ENCODE data around the gene C1orf167. TPM values are rescaled to one million over a fixed set of nuclear protein-coding genes. Genes with fewer than 3 reads are reported as not detected.
A peak's percentile ranks its signal among the peaks of the same experiment; 100 is the strongest.

The C1orf167 gene
- total and polyA plus RNA-seq, 10 donors, result 0.74 to 4.8 (median 0.88) TPM; not detected in 1

- Histone ChIP-seq H3K4me3 (peak overlapping the region; percentile 61 to 92 (median 82)), H3K27me3 (replicated peaks in 1 of 7) (no peaks in the 10 kb centered on the region), H3K27ac (peak overlapping the region; percentile 73 to 100 (median 94)), H3K36me3 (no peaks in the 10 kb centered on the region), H3K9me3 (no peaks in the 10 kb centered on the region), H3K4me1 (peaks cover 31 to 100% (median 79%) of the 10 kb centered on the region in 6 donors)
- WGBS, 5 donors, result 9 to 17% (median 17%) methylated on average over 15 of the region's 15 CpGs
- intact Hi-C loops (cut with DNase I; ENCODE audit: low total_unique reads), result no loop called here
- peak; percentile 88 for DNase-seq
- TF ChIP-seq POLR2AphosphoS5 (IDR thresholded peaks at IDR 0.05) (peak; percentile 5 to 57 (median 13)), CTCF (IDR thresholded peaks at IDR 0.05 in 8 of 11, conservative IDR thresholded peaks at IDR 0.05 in 3 of 11) (no peak)
Measured at GRCh38 chr1:11736746-11737639, 25.0 kb upstream of the C1orf167 start.

DNA sequence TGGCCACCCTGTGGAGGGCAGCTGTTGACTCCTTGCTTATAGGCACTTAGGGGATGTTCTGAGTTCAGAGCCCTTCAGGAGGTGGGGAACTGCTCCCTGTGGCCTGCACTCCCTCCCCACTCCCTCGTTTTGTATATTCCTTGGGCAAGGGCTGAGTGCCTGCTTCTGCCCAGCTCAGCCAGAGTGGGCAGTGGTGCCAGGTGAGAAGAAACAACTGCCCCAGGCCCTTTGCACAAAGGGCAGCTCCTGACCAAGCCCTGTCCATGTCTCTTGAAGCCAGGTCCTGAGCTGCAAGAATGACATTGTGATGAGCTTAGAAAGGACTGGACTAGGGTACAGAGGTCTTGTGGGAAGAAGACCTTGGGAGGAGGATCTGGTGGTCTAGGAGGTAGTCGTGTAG lies 23.9 kb upstream of the C1orf167 start:
- no peaks in the 10 kb centered on the region for H3K9me3 ChIP-seq
- peak overlapping the region in 6 of 8 donors; percentile 90 to 100 (median 96) for H3K27ac ChIP-seq
- TF ChIP-seq POLR2AphosphoS5 (IDR thresholded peaks at IDR 0.05), result no peak
- no peak for TF ChIP-seq POLR2A (IDR thresholded peaks at IDR 0.05)
- no peak for TF ChIP-seq CTCF (IDR thresholded peaks at IDR 0.05 in 8 of 11, conservative IDR thresholded peaks at IDR 0.05 in 3 of 11)
- peak; percentile 63 for DNase-seq
- no peaks in the 10 kb centered on the region for H3K36me3 ChIP-seq
- no peaks in the 10 kb centered on the region for H3K27me3 ChIP-seq (replicated peaks in 1 of 7)
- peaks cover 25 to 100% (median 74%) of the 10 kb centered on the region in 6 donors for H3K4me1 ChIP-seq
- WGBS, 5 donors, result 65 to 80% (median 67%) methylated on average over 2 of the region's 2 CpGs
- H3K4me3 ChIP-seq, result peak overlapping the region in 4 of 8 donors; percentile 82 to 92 (median 86)
- intact Hi-C loops (cut with DNase I; ENCODE audit: low total_unique reads), result no loop called here

DNA sequence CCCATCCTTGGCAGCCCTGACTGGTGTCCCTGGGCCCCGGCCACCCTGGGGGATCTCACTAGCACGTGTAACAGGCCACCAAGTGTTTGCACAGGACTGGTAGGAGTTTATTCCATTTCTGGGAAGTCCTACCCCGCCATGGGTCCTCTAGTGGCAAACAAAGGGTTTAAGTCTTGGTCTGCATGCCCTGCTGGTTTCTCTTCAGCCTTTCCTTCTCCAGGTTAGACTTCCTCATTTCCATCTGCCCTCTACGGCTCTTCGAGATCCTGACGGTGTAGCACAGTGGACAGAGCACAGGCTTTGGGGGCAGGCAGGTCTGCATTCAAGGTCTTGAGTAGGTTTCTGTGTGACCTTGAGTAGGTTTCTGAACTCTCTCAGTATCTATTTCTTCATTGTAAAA lies 23.2 kb upstream of the C1orf167 start:
- peak; percentile 73 for DNase-seq
- H3K4me3 ChIP-seq, result peak overlapping the region in 3 of 8 donors; percentile 82 to 92 (median 89)
- H3K4me1 ChIP-seq, result peaks cover 25 to 96% (median 72%) of the 10 kb centered on the region in 6 donors
- no peaks in the 10 kb centered on the region for H3K27me3 ChIP-seq (replicated peaks in 1 of 7)
- peaks cover 0 to 3% (median 0%) of the 10 kb centered on the region in 6 donors for H3K36me3 ChIP-seq
- TF ChIP-seq POLR2A (IDR thresholded peaks at IDR 0.05), result no peak
- TF ChIP-seq CTCF (IDR thresholded peaks at IDR 0.05 in 8 of 11, conservative IDR thresholded peaks at IDR 0.05 in 3 of 11), result peak in 1 of 11 experiments; percentile 29
- intact Hi-C loops (cut with DNase I; ENCODE audit: low total_unique reads), result no loop called here
- 36 to 76% (median 54%) methylated on average over 6 of the region's 6 CpGs for WGBS, 5 donors
- peak overlapping the region in 6 of 8 donors; percentile 90 to 100 (median 96) for H3K27ac ChIP-seq
- no peaks in the 10 kb centered on the region for H3K9me3 ChIP-seq
